DND-41 (cell line): Measurements from ENCODE around the gene SPDYE2B.
"Not testable (repeated sequence)": the region's sequence is repeated elsewhere in the genome, so short reads cannot be mapped to it uniquely, and the experiment has no call there.

Experiments
- EZH2 ChIP-seq: IDR thresholded peaks from 3 replicates; pipeline ENCODE4 v1.6.1; 2012; ENCODE audit warnings: borderline replicate concordance, low read depth, mild to moderate bottlenecking, moderate library complexity, low read length, inconsistent platforms; ENCODE audit not compliant: severe bottlenecking
- TF ChIP-seq, protein P1 (sequence below): IDR thresholded peaks from 2 replicates; pipeline ENCODE4 v1.5.1; 2012; ENCODE audit warnings: borderline replicate concordance, low read length, moderate library complexity, mild to moderate bottlenecking; ENCODE audit not compliant: poor library complexity, severe bottlenecking; ENCODE audit errors: extremely low read depth

DNA sequence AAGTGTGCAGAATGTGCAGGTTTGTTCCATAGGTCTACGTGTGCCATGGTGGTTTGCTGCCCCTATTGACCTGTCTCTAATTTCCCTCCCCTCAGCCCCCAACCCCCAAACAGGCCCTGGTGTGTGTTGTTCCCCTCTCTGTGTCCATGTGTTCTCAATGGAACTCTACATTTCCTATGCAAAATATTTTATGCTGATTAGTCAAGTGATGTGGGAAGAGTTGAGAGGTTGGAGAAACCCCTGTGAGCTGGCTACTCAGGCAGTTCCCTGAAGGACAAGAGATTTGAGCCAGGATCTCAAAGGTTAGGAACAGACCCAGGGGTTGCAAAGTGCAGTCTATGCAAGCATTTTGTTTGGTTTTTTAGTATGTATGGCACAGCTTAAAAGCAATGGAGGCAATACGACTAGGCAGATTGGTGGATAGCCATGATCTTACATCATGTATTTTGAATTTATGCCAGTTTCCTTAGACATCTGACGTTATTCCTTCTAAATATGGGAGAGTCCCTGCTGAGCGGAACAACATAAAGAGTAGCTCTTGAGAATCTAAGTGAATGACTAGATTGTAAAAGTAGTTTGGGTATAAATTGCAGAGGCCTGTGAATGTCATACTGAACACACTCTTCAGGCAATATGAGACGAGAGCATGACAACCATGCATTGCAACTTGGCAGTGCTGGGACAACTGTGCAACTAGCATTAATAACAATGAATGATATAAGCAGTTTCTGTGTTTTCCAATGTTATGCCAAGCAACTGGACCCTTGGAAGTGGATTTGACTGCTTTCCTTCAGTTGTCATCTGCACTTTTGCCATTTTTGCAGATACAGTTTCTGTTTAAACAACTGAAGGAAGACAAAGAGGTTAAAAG lies 47.8 kb downstream of the SPDYE2B start:
- TF ChIP-seq, protein P1, sequence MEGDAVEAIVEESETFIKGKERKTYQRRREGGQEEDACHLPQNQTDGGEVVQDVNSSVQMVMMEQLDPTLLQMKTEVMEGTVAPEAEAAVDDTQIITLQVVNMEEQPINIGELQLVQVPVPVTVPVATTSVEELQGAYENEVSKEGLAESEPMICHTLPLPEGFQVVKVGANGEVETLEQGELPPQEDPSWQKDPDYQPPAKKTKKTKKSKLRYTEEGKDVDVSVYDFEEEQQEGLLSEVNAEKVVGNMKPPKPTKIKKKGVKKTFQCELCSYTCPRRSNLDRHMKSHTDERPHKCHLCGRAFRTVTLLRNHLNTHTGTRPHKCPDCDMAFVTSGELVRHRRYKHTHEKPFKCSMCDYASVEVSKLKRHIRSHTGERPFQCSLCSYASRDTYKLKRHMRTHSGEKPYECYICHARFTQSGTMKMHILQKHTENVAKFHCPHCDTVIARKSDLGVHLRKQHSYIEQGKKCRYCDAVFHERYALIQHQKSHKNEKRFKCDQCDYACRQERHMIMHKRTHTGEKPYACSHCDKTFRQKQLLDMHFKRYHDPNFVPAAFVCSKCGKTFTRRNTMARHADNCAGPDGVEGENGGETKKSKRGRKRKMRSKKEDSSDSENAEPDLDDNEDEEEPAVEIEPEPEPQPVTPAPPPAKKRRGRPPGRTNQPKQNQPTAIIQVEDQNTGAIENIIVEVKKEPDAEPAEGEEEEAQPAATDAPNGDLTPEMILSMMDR = not testable (repeated sequence)
- not testable (repeated sequence) for TF ChIP-seq EZH2
